ENCODE measurements around the gene MTHFD2. TPM values are rescaled to one million over a fixed set of nuclear protein-coding genes. Genes with fewer than 3 reads are reported as not detected.
A peak's percentile ranks its signal among the peaks of the same experiment; 100 is the strongest.

The MTHFD2 gene
- total and polyA plus RNA-seq, 11 donors, result 12.9 to 40.5 (median 17.5) TPM

DNA sequence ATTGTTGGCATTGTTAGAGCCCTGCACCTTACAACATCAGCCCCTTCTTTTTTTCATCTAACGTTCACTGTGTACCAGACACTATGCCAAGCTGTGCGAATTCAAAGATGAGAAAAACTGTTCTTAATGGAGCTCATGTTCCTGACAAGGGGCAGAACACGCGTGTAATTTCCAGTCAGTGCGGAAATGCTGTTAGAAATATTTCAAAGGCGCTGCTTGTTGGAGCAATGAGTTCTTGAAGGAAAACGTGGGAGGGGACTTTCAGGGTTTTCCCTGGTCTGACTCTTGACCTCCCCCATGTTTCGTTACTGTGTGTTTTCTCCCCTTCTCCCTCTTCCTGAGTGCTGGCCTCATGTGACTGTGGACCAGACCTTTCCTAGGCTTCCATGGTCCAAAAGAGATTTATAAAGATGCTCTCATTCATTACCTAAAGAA is 1.5 kb downstream of the MTHFD2 start:
- Histone ChIP-seq H3K27ac (peak overlapping the region in 11 of 12 donors; percentile 21 to 99 (median 81)), H3K36me3 (peaks cover 0 to 6% (median 0%) of the 10 kb centered on the region in 9 donors), H3K4me3 (peak overlapping the region in 11 of 12 donors; percentile 64 to 93 (median 74)), H3K4me1 (peaks cover 0 to 65% (median 25%) of the 10 kb centered on the region in 12 donors), H3K27me3 (no peaks in the 10 kb centered on the region), H3K9me3 (no peaks in the 10 kb centered on the region)
- DNase-seq (no peak), ATAC-seq (no peak)
- intact Hi-C loops (cut with DNase I), result loop anchor here in 1 of 10 donors (2.0 kb wide), 1 partner anchor 21 kb away; the partner anchor contains the start of gene MOB1A
- no peak for TF ChIP-seq POLR2A (IDR thresholded peaks at IDR 0.05)
- no peak for TF ChIP-seq CTCF (IDR thresholded peaks at IDR 0.05)
- WGBS, 4 donors, result 33 to 52% (median 43%) methylated on average over 8 of the region's 8 CpGs

DNA sequence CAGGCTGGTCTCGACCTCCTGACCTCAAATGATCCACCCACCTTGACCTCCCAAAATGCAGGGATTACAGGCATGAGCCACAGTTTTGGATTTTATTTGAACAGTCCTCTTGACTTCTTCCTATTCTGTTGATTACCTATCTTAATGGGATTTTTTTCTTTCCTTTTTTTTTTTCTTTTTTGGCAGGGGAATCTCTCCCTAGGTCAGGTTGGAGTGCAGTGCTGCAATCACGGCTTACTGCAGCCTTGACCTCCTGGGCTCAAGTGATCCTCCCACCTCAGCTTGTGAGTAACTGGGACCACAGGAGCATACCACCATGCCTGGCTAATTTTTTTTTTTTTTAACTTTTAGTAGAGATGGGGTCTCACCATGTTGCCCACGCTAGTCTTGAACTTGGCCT is 2.8 kb downstream of the MTHFD2 start:
- ATAC-seq (no peak), DNase-seq (peak in 1 of 5 donors; percentile 35)
- H3K27ac ChIP-seq, result peak overlapping the region in 11 of 12 donors; percentile 19 to 99 (median 51)
- no peaks in the 10 kb centered on the region for H3K9me3 ChIP-seq
- intact Hi-C loops (cut with DNase I), result no loop called here
- no peak for TF ChIP-seq CTCF (IDR thresholded peaks at IDR 0.05)
- TF ChIP-seq POLR2A (IDR thresholded peaks at IDR 0.05), result no peak
- H3K27me3 ChIP-seq, result no peaks in the 10 kb centered on the region
- peak overlapping the region in 6 of 12 donors; percentile 1 to 93 (median 70) for H3K4me3 ChIP-seq
- H3K36me3 ChIP-seq, result peaks cover 0 to 6% (median 0%) of the 10 kb centered on the region in 9 donors
- 75 to 85% (median 80%) methylated on average over 3 of the region's 3 CpGs for WGBS, 4 donors
- H3K4me1 ChIP-seq, result peaks cover 0 to 78% (median 32%) of the 10 kb centered on the region in 12 donors

DNA sequence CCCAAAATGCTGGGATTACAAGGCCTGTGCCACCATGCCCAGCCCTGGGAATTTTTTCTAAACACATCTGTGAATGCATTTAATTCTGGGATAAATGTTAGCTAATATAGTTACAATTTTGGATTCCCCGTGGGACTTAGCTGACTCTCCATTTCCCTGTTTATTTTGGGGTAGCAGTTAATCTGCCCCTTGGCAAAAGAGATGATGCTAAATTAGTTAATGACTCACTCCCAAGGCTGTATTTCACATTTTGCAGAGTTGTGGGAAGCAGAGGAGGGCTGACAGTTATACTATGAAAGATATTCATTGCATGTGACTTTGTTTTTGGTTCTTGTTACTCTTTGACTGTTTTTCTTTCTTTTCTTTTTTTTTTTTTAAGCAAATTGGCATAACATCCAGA is 3.2 kb downstream of the MTHFD2 start:
- peak in 1 of 5 donors; percentile 34 for DNase-seq

GRCh38 chr2:74204436-74204835 is 6.0 kb downstream of the MTHFD2 start:
- Histone ChIP-seq H3K4me1 (peaks cover 0 to 86% (median 32%) of the 10 kb centered on the region in 12 donors), H3K4me3 (no peak overlapping the region), H3K27me3 (no peaks in the 10 kb centered on the region), H3K27ac (peak overlapping the region in 4 of 12 donors; percentile 3 to 91 (median 31)), H3K9me3 (no peaks in the 10 kb centered on the region), H3K36me3 (peaks cover 0 to 37% (median 14%) of the 10 kb centered on the region in 9 donors)
- ATAC-seq, result no peak
- TF ChIP-seq CTCF (IDR thresholded peaks at IDR 0.05) (no peak), POLR2A (IDR thresholded peaks at IDR 0.05) (no peak)
- intact Hi-C loops (cut with DNase I), result no loop called here
- no peak for DNase-seq
- WGBS, 4 donors, result 95 to 100% (median 96%) methylated on average over 3 of the region's 3 CpGs

More for the DNA sequence above, 3.2 kb downstream of the MTHFD2 start:
- Histone ChIP-seq H3K9me3 (no peaks in the 10 kb centered on the region), H3K27ac (peak overlapping the region in 10 of 12 donors; percentile 19 to 99 (median 52)), H3K4me3 (peak overlapping the region in 2 of 12 donors; percentile 4 to 74), H3K4me1 (peaks cover 0 to 82% (median 35%) of the 10 kb centered on the region in 12 donors), H3K27me3 (no peaks in the 10 kb centered on the region), H3K36me3 (peaks cover 0 to 8% (median 0%) of the 10 kb centered on the region in 9 donors)
- ATAC-seq, result peak; percentile 23 to 48 (median 39)
- intact Hi-C loops (cut with DNase I), result no loop called here
- WGBS, 4 donors, result 5 to 19% (median 14%) methylated on average over 1 of the region's 1 CpG
- TF ChIP-seq POLR2A (IDR thresholded peaks at IDR 0.05), result no peak
- TF ChIP-seq CTCF (IDR thresholded peaks at IDR 0.05), result no peak

Data from heart left ventricle (tissue), 16 donors.